ENCODE results near the gene TEAD3. TPM values are rescaled to one million over a fixed set of nuclear protein-coding genes. Genes with fewer than 3 reads are reported as not detected.

Gene TEAD3
- total and polyA plus RNA-seq, 2 experiments from 2014 or later: 15.0 to 26.5 TPM

DNA sequence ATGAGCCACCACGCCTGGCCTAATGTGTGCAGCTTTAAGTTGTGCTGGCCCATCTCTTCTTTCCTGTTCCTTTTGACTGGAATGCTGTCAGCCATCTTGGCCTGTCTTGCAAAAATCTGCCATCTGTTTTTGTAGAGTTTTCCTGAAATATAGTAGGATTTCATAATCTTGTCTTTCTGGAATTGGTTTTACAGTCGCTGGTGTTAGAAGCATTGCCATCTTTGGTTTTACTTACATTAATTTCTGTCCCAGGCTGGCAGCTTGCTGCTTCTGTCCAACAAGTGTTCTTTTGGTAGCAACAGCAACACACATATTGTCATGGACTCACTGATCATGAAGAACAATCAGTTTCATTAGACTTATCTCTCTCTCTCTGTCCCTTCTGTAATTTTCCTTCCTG is 45.0 kb upstream of the TEAD3 start (continued):
- TF ChIP-seq, protein P1, sequence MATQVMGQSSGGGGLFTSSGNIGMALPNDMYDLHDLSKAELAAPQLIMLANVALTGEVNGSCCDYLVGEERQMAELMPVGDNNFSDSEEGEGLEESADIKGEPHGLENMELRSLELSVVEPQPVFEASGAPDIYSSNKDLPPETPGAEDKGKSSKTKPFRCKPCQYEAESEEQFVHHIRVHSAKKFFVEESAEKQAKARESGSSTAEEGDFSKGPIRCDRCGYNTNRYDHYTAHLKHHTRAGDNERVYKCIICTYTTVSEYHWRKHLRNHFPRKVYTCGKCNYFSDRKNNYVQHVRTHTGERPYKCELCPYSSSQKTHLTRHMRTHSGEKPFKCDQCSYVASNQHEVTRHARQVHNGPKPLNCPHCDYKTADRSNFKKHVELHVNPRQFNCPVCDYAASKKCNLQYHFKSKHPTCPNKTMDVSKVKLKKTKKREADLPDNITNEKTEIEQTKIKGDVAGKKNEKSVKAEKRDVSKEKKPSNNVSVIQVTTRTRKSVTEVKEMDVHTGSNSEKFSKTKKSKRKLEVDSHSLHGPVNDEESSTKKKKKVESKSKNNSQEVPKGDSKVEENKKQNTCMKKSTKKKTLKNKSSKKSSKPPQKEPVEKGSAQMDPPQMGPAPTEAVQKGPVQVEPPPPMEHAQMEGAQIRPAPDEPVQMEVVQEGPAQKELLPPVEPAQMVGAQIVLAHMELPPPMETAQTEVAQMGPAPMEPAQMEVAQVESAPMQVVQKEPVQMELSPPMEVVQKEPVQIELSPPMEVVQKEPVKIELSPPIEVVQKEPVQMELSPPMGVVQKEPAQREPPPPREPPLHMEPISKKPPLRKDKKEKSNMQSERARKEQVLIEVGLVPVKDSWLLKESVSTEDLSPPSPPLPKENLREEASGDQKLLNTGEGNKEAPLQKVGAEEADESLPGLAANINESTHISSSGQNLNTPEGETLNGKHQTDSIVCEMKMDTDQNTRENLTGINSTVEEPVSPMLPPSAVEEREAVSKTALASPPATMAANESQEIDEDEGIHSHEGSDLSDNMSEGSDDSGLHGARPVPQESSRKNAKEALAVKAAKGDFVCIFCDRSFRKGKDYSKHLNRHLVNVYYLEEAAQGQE (IDR thresholded peaks at IDR 0.05; ENCODE audit: unreplicated experiment): no peak
- TF ChIP-seq, protein P2, sequence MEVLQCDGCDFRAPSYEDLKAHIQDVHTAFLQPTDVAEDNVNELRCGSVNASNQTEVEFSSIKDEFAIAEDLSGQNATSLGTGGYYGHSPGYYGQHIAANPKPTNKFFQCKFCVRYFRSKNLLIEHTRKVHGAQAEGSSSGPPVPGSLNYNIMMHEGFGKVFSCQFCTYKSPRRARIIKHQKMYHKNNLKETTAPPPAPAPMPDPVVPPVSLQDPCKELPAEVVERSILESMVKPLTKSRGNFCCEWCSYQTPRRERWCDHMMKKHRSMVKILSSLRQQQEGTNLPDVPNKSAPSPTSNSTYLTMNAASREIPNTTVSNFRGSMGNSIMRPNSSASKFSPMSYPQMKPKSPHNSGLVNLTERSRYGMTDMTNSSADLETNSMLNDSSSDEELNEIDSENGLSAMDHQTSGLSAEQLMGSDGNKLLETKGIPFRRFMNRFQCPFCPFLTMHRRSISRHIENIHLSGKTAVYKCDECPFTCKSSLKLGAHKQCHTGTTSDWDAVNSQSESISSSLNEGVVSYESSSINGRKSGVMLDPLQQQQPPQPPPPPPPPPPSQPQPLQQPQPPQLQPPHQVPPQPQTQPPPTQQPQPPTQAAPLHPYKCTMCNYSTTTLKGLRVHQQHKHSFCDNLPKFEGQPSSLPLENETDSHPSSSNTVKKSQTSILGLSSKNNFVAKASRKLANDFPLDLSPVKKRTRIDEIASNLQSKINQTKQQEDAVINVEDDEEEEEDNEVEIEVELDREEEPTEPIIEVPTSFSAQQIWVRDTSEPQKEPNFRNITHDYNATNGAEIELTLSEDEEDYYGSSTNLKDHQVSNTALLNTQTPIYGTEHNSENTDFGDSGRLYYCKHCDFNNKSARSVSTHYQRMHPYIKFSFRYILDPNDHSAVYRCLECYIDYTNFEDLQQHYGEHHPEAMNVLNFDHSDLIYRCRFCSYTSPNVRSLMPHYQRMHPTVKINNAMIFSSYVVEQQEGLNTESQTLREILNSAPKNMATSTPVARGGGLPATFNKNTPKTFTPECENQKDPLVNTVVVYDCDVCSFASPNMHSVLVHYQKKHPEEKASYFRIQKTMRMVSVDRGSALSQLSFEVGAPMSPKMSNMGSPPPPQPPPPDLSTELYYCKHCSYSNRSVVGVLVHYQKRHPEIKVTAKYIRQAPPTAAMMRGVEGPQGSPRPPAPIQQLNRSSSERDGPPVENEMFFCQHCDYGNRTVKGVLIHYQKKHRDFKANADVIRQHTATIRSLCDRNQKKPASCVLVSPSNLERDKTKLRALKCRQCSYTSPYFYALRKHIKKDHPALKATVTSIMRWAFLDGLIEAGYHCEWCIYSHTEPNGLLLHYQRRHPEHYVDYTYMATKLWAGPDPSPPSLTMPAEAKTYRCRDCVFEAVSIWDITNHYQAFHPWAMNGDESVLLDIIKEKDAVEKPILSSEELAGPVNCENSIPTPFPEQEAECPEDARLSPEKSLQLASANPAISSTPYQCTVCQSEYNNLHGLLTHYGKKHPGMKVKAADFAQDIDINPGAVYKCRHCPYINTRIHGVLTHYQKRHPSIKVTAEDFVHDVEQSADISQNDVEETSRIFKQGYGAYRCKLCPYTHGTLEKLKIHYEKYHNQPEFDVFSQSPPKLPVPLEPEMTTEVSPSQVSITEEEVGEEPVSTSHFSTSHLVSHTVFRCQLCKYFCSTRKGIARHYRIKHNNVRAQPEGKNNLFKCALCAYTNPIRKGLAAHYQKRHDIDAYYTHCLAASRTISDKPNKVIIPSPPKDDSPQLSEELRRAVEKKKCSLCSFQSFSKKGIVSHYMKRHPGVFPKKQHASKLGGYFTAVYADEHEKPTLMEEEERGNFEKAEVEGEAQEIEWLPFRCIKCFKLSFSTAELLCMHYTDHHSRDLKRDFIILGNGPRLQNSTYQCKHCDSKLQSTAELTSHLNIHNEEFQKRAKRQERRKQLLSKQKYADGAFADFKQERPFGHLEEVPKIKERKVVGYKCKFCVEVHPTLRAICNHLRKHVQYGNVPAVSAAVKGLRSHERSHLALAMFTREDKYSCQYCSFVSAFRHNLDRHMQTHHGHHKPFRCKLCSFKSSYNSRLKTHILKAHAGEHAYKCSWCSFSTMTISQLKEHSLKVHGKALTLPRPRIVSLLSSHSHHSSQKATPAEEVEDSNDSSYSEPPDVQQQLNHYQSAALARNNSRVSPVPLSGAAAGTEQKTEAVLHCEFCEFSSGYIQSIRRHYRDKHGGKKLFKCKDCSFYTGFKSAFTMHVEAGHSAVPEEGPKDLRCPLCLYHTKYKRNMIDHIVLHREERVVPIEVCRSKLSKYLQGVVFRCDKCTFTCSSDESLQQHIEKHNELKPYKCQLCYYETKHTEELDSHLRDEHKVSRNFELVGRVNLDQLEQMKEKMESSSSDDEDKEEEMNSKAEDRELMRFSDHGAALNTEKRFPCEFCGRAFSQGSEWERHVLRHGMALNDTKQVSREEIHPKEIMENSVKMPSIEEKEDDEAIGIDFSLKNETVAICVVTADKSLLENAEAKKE (CRISPR knock-in tag; IDR thresholded peaks at IDR 0.05): no peak
- no peak for TF ChIP-seq POLR2AphosphoS5 (IDR thresholded peaks at IDR 0.05; ENCODE audit: low read depth)
- TF ChIP-seq EZH2phosphoT487 (IDR thresholded peaks at IDR 0.05; ENCODE audit: unreplicated experiment): no peak

DNA sequence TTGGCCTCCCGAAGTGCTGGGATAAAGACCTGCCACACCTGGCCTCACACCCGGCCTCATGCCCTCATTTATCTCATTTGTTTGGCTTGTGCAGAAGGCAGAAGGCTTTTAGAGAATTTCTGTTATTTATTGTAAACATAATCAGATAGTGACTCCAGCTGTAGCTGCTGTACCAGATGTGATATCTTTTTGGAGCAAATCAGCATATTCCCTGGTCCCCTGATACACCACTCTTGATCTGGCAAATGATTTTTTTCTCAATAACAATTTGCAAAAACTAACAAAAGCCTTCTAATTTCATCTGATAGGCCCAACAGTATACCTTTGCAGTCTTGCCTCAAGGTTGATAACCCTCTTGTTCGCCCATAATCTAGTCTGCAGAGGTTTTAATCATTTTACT is 42.3 kb upstream of the TEAD3 start:
- Mint-ChIP-seq H3K27me3 (ENCODE audit: insufficient read depth, low read depth, poor library complexity) (peaks cover 8% of the 10 kb centered on the region), H3K4me1 (peaks cover 18% of the 10 kb centered on the region), H3K36me3 (ENCODE audit: low read depth) (no peaks in the 10 kb centered on the region), H3K4me3 (no peak overlapping the region), H3K27ac (no peak overlapping the region), H3K9me3 (no peaks in the 10 kb centered on the region)
- Histone ChIP-seq H3K4me1 (ENCODE audit: insufficient read depth) (peaks cover 5% of the 10 kb centered on the region), H3K27me3 (ENCODE audit: insufficient read depth) (no peaks in the 10 kb centered on the region), H3K36me3 (ENCODE audit: insufficient read depth) (no peaks in the 10 kb centered on the region), H3K4me3 (no peak overlapping the region), H3K79me2 (replicated peaks; ENCODE audit: insufficient read depth) (no peaks in the 10 kb centered on the region), H3K4me2 (no peak overlapping the region), H3K9me2 (ENCODE audit: insufficient read depth) (no peaks in the 10 kb centered on the region), H3K27ac (ENCODE audit: low read depth) (no peak overlapping the region), H2AFZ (no peak overlapping the region), H4K20me1 (replicated peaks; ENCODE audit: insufficient read depth) (no peaks in the 10 kb centered on the region), H3F3A (replicated peaks; ENCODE audit: low read depth) (0 out of 2 replicates have a peak, but pooled peaks cover 3% of the 10 kb centered on the region)
- ATAC-seq (no peak), DNase-seq (ENCODE audit: low spot score) (no peak)
- TF ChIP-seq, protein P2 (CRISPR knock-in tag; IDR thresholded peaks at IDR 0.05): no peak
- TF ChIP-seq STAT1 (IDR thresholded peaks at IDR 0.05; ENCODE audit: unreplicated experiment) (no peak), JUNB (IDR thresholded peaks at IDR 0.05; ENCODE audit: unreplicated experiment) (no peak)

All from GM23338 (cell line).